Kidney epithelial cell (primary cell): ENCODE results near the gene GAK. TPM values are rescaled to one million over a fixed set of nuclear protein-coding genes. Genes with fewer than 3 reads are reported as not detected.

Experiments used
- DNase-seq: peaks from one replicate; pipeline ENCODE4 v3.0.0-alpha.2; 2010; ENCODE audit warnings: low read depth
- H3K27me3 ChIP-seq: 2 replicates; pipeline ENCODE4 v1.6.0; 2011; ENCODE audit warnings: low read length; ENCODE audit not compliant: control insufficient read depth, insufficient read depth
- H3K36me3 ChIP-seq: 2 replicates; pipeline ENCODE4 v1.5.1; 2011; ENCODE audit warnings: low read length; ENCODE audit not compliant: control insufficient read depth, insufficient read depth
- H3K4me3 ChIP-seq: 2 replicates; pipeline ENCODE4 v1.5.1; 2011; ENCODE audit warnings: low read depth, mild to moderate bottlenecking, control low read depth, low read length
- total RNA-seq: library from RNA; depleted of rRNA; stranded (reverse); fragments of >200 nt; gene quantifications from 2 replicates; pipeline ENCODE4 v1.2.3, GENCODE V29; 2015
- TF ChIP-seq, protein P1 (sequence below): IDR thresholded peaks from 2 replicates; pipeline ENCODE4 v1.5.1; 2011; ENCODE audit warnings: mild to moderate bottlenecking, moderate library complexity, low read length, control low read depth, inconsistent platforms; ENCODE audit not compliant: insufficient read depth, poor library complexity, severe bottlenecking

Gene GAK
- total RNA-seq, 1 donor from 2014 or later: 131 TPM

DNA sequence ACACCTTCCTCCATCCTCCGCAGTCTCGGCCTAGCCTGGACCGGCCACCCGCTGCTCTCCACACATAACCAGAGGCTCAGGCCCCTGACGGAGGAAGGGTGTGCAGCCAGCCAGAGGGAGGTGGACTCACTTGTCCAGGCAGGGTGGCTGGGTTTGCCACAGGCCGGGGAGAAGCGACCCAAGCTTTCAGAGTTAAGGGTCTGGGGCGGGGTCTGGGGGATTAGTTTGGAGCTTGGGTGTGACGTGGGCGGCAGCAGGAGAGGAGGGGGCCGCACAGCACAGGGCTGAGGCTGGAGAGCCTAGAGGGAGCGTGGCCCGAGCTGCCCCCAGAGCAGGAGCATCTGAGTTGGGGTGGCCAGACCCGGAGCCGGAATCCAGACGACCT is 83.8 kb downstream of the GAK start:
- no peak for DNase-seq
- H3K27me3 ChIP-seq: no peaks in the 10 kb centered on the region
- H3K36me3 ChIP-seq: peaks cover 1% of the 10 kb centered on the region
- H3K4me3 ChIP-seq: no peak overlapping the region
- TF ChIP-seq, protein P1, sequence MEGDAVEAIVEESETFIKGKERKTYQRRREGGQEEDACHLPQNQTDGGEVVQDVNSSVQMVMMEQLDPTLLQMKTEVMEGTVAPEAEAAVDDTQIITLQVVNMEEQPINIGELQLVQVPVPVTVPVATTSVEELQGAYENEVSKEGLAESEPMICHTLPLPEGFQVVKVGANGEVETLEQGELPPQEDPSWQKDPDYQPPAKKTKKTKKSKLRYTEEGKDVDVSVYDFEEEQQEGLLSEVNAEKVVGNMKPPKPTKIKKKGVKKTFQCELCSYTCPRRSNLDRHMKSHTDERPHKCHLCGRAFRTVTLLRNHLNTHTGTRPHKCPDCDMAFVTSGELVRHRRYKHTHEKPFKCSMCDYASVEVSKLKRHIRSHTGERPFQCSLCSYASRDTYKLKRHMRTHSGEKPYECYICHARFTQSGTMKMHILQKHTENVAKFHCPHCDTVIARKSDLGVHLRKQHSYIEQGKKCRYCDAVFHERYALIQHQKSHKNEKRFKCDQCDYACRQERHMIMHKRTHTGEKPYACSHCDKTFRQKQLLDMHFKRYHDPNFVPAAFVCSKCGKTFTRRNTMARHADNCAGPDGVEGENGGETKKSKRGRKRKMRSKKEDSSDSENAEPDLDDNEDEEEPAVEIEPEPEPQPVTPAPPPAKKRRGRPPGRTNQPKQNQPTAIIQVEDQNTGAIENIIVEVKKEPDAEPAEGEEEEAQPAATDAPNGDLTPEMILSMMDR: no peak

DNA sequence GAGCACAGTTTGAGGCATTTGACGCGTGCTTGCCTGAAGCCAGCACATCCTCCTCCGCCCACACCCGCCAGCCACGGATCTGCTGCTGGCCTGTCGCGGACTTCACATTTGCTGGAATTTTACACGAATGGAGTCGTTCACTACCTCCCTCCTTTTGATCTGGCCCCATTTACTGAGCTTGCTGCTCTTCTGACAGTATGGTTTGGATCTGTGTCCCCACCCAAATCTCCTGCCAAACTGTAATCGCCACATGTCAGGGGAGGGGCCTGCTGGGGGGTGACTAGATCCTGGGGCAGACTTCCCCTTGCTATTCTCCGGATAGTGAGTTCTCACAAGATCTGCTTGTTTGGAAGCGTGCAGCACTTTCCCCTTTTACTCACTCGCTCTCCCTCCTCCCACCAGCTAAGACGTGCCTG is 86.3 kb downstream of the GAK start:
- H3K27me3 ChIP-seq: no peaks in the 10 kb centered on the region
- TF ChIP-seq, protein P1: no peak
- no peak for DNase-seq
- H3K36me3 ChIP-seq: peaks cover 1% of the 10 kb centered on the region
- no peak overlapping the region for H3K4me3 ChIP-seq

DNA sequence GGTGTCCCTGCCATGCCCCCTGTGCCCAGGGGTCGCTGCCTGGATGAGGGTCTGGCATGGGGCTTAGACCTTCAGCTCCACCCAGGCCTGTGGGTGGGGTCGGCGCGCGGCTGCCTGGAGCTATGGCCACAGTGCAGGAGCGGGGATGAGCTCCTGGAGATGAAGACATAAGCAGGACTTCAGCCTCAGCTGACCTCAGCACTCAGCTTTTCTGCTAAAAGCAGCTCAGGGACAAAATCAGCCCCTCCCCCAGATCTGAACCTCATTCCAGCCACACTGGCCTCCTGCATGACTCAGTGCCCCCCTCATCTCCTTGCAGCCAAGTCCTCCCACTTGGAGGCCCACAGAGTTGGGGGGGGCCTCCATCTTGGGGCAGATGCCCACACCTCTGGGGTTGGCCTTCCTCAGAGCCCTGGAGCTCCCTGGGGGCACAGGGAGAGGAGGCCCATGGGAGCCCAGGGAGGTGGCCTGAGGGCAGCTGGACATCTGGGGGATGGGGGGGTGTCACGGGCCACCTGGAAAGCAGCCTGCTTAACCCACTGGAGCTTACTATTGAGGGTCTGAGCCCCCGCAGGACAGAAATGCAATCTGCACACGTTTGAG is 86.8 kb downstream of the GAK start:
- TF ChIP-seq, protein P1: no peak
- H3K27me3 ChIP-seq: no peaks in the 10 kb centered on the region
- DNase-seq: no peak
- no peak overlapping the region for H3K4me3 ChIP-seq
- peaks cover 1% of the 10 kb centered on the region for H3K36me3 ChIP-seq

DNA sequence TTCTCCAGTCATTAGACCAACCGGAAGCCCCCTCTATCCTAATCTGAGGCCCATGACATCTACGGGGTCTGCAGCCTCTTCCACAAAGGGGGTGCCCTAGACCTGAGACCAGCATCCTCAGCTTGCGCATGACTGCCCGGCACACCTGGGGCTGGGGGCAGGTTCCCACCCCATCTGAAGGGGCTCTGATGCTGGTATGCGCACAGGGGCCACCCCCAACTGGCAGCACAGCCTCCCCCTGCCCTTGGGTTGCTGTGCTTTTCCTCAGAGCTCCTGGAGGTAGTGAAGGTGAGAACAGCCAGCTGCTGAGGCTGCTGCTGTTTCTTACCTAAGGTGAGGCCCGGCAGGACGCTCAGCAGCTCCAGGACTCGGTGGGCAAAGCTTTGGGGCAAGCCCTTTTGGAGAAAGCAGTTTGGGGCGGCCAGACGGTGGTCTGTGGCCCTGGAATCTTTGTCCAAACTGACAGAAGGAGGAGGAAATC is 87.3 kb downstream of the GAK start:
- Histone ChIP-seq H3K36me3 (peaks cover 1% of the 10 kb centered on the region), H3K27me3 (no peaks in the 10 kb centered on the region), H3K4me3 (no peak overlapping the region)
- TF ChIP-seq, protein P1: no peak
- no peak for DNase-seq

DNA sequence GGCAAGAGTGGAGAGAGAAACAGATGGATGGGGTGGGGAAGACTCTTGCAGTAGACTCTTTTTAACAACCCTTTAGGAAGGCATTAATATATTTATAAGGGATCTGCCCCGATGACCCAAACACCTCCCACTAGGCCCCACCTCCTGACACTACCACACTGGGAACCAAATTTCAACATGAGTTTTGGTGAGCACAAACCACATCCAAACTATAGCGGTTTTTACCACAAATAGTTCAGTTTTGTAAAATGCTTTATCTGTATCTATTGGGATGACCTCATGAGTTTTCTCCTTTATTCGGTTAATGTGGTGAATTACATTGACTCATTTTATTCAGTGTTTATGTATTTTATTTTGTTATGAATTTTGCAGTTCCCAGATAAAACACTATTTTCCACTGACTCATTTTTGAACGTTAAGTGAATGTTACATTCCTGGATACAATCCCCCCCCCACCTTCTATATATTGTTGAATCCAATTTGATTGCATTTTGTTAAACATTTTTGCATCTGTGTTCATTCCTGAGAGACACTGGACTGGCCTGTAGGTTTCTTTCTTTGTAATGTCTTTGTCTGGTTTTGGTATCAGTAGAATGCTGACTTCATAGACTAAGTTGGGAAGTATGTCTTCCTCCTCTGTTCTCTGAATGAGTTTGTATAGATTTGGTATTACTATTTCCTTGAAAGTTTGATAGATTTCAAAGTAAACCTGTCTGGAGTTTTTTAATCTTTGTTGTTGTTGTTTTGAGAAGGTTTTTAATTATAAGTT is 92.3 kb downstream of the GAK start:
- no peaks in the 10 kb centered on the region for H3K36me3 ChIP-seq
- no peak for DNase-seq
- H3K4me3 ChIP-seq: no peak overlapping the region
- TF ChIP-seq, protein P1: no peak
- no peaks in the 10 kb centered on the region for H3K27me3 ChIP-seq
